A172 (cell line): Measurements from ENCODE around the gene RWDD1. TPM values are rescaled to one million over a fixed set of nuclear protein-coding genes. Genes with fewer than 3 reads are reported as not detected.
"Not testable (repeated sequence)": the region's sequence is repeated elsewhere in the genome, so short reads cannot be mapped to it uniquely, and the experiment has no call there.

ENCODE experiments used
- DNase-seq: peaks from one replicate; pipeline ENCODE4 v3.0.0-alpha.2; 2015; ENCODE audit warnings: low spot score
- total RNA-seq: library from RNA; depleted of rRNA; stranded (reverse); fragments of >200 nt; shearing (Covaris generic); gene quantifications from 2 replicates; pipeline ENCODE4 v1.2.3, GENCODE V29; 2014

RWDD1 gene
- total RNA-seq, 1 experiment from 2014 or later, result 93.1 TPM

DNA sequence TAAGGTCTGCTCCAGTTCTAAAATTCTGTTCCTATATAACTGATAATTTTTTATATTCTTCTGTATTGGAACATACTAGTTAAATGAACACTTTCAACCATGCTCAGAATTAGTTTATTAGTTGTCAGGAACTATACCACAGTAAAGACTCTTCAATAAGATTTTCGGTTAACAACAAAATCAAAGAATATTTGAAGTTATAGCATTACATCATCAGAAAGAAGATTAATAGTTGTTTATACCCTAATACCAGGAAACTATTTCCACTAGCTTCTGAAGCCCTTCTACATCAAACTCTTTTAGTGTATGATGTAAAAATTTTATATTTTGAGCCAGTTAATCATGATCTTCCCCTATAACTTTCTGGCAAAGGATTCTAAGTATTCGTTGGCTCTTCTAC, 11.2 kb upstream of the RWDD1 start:
- DNase-seq, result no peak

DNA sequence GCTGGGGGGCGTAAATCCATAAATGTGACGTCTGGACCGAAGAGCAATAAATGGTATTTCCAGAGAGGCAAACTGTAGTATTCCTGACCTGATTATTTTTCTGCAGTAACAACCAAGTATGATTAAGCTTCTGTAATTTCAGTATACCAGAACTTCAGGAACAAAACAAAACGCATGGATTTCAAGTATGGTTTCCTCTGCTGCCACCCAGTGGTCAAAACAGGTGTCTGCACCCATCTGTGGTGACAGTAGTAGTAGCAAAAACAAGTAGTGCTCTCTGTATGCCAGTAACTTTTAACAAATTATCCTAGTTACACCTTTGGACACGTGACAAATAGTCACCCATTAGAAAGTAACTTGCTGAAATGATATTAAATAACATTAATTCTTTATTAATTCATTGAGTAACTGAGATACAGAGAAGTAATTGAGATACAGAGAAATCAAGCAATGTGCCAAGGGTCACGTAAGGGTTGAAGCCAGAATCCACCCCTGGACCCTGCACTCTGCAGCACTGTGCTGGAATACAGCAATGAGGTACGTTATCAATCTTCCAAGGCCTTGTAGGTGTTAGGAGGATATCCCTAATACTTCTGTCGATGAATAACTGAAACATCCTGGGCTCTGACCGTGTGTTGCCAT, 9.8 kb upstream of the RWDD1 start:
- DNase-seq, result peak; percentile 73

DNA sequence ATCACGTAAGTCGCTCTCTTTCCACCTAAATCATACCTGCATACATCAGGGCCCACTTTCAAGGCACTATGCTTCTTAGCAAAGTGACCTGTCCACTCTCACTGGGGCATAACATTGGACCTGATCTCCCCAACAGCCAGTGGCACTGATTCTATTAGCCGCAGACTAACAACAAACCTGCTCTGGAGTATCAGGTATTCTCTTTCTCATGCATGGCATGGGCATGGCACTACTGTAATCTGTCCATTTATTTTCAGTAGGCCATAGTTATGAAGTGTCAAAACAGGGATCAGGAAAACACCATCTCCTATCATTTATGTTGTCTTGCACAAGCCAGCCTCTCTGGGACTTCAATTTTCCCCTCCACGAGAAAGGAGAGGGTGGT, 9.3 kb upstream of the RWDD1 start:
- no peak for DNase-seq

DNA sequence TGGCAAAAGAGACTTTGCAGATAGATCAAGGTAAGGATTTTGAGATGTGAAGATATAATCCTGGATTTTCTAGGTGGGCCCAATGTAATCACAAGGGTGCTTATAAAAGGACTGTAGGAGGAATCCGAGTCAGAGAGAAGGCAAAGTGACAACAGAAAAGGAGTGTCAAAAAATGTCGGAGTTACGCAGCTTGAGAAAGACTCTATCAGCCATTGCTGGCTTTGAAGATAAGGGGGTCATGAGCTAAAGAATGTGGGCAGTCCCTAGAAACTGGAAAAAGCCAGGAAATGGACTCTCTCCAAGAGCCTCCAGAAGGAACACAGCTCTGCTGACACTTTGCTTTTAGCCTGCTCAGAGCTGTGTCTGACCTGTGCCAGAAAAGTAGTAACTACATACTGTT, 8.7 kb upstream of the RWDD1 start:
- no peak for DNase-seq

DNA sequence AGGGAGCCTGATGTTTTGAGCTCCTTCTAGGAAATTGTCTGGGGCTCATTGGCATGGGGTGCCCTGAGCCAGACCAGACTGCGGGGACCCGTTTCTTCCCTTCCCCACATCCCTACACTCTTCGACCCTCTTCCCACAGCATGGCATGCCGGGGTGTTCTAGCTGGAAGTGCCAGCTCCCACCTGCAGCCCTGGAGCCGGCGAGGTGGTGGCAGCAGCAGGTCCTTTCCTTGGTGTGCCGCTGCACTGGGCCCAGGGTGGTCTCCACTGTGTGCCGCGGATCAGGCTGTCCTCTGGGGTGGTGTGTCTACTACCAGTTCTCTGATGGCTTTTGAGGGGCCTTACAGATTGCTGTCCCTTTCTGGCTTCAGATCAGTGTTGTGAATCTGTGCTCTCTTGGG, 7.5 kb upstream of the RWDD1 start:
- no peak for DNase-seq

DNA sequence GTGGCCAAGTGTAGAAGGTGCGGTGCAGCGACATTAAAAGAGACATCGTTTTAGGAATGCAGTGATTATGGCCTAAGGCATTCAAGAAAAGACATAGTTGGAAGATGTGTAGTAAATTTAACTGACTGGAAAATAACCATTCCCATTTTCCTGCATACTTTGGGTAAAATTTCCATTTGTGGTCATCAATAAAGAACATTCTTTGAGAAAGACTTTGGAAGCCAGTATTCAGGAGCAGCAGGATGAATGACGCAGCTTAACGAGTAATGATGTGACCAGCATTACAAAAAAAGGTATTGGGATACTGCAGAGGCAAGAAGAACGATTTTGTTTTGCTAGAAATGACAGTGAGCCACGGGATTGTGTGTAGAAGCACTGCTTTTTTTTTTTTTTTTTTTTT, 7.0 kb upstream of the RWDD1 start:
- DNase-seq, result peak; percentile 19

DNA sequence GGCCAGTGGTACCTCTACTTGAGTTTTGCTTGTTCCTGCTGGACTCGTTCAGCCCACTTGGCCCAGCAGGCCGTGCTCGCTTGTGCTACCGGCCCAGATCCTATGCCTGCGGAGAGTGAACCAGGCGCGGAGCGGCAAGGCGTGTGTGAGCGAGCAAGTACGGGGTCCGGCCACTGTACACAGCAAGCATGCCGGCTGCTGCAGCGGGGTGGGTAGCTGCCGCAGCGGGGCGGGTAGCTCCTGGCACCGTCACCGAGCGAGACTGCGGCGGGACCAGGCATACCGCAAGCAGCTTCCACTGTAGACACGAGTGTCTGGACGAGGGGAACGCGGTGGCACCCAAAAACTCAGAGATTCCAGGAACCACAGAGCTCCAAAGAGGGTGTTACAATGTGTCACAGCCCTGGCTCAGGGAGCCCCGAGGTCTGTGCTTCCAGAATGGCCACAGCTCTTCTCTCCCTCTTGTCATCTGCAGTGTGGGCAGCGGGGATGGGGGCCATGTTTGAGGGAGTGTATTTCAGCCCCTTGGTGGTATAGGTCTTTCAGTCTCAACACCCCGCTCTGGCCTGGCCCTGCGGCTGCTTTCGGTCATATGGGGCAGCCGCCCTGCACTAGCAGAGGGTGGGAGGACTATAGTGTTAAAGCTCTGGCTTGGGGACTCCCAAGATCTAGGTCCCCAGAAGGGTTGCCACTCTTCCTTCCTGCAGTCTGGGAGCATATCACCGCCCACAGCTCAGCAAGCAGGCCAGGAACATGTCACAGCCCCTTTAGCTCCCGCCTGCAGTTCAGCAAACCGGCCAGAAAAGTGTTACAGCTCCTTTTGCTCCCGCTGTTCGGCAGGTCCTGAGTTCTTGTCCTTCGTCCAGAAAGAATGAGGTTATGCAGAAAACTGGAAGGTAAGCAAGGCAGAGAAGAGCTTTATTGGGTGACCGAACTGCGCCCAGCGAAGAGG, 6.1 kb upstream of the RWDD1 start:
- no peak for DNase-seq

DNA sequence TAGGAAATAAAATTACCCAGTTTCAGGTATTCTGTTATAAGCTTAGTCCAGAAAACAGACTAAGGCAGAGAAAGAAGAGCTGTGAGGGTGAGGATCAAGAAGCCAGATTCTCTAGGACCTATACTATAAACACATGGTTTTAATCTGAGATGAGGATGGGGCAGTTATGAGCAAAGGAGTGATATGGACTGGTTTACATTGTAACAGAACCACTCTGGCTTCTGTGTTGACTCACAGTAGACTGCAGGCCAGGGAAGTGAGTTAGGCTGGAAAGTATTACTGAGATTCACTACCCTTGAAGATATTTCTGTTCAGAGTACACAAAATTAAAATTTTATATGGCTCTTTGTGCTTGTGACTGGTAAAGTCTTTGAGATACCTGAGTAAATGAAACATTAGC, 3.2 kb upstream of the RWDD1 start:
- no peak for DNase-seq

DNA sequence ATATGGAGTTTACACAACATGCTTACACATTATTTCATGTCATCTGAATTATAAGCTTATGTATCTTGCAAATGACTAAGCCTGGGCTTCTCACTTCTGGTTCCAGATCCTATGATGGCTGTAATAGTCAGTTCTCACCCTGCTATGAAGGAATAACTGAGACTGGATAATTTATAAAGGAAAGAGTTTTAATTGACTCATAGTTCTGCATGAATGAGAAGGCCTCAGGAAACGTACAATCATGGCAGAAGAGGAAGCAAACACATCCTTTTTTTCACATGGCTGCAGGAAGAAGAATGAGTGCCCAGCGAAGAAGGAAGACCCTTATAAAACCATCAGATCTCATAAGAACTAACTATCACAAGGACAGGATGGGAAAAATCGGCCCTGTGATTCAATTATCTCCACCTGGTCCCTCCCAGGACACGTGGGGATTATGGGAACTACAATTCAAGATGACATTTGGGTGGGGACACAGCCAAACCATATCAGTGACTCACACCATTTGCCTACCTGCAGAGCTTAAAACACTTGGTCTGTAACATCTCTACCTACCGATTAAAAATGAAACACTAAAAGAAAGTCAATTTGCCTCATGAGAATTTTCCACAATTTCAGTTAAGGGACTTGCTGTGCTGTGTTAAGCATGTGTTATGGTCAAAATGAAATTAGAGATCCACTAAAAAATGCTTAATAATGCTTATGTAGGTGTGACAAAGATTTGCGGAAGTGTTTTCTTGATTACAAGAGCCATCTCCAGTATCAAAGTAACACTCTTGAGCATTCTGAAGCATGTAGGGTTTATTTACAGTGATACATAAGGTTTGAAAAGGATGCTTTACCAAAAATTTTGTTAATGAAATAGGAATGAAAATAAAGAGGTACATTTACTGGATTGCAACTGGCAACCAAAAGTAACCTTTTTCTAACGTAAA, 2.2 kb upstream of the RWDD1 start:
- no peak for DNase-seq

DNA sequence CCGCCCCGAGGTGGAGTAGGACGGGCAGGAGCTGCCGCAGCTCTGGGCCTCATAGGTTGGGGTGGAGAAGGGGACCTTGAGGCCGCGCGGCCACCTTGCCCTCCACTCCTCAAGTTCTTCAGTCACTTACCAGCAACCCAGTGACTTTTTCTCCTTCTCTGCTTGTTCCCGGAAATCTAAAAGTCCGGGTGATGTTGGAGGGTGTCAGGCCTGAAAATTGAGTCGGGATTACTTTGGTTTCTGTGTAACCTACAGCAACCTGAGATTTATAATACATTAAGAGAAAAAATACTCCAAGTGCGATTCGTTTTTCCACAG, 338 bp downstream of the RWDD1 start:
- peak; percentile 17 for DNase-seq

DNA sequence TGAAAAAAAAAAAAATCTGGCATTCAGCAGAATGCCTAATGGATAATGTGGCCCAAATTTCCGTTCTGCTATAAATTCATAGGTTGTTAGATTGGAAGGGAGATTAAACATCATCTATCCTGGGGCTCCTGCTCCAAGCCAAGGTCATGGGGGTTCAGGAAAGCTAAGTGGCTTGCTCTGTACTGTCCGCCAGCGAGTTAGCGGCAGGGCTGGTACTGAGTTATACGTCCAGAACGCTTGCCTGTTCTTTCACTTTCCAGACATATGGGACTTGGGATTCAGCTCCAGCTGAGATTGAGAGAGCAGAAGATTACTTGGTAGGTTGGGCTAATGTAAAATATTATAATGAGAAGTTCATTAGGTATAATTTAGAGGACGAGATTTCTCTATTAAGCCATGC, 858 bp downstream of the RWDD1 start:
- DNase-seq, result no peak

DNA sequence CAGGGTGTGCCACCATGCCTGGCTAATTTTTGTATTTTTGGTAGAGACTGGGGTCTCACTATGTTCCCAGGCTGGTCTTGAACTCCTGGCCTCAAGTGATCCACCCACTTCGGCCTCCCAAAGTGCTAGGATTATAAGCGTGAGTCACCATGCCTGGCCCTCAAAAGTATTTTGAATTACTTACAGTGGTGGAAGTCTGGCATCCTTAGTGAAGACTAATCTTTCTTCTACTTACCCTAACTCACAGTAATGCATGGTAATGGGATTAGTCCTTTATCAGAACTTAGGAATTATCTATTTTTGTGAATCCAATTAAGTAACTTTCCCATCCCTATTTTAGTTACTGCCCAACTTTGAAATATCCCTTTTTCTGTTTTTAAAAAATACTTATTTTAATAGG, 3.9 kb downstream of the RWDD1 start:
- no peak for DNase-seq

DNA sequence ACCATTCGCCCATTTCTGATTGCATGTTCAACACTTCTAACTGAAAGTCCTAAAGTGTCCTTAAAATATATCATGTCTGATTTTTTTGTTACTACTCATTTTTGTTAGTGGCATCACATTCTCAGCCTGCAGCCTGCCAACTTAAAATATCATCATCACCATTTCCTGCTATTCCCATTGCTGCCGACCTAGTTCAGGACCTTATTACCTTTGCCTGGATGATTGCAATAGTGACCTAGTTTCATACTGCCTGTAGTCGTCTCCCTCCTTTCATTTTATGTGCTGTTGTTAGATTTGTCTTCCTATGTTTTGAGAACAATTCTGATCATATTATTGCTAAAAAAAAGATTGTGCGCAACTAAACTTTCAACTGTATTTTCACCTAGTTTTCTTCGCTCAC, 6.2 kb downstream of the RWDD1 start:
- DNase-seq, result no peak

DNA sequence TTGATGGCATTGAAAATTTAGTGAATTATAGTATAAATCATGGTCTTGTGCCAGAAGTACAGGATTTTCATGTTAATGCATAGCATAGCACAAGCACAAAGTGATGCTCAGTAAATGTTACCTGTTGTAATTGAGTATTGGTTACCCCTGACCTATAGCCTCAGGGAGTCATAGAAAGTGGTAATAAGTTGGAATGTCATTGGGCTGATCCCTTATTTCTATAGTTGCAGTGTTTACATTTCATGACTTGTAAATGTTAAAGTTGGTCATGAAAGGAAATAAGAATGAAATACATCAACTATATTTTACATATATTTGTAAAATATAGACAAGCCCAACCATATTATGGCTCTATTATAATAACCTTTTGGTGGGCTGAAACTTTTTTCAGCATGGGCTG, 7.0 kb downstream of the RWDD1 start:
- DNase-seq, result no peak

DNA sequence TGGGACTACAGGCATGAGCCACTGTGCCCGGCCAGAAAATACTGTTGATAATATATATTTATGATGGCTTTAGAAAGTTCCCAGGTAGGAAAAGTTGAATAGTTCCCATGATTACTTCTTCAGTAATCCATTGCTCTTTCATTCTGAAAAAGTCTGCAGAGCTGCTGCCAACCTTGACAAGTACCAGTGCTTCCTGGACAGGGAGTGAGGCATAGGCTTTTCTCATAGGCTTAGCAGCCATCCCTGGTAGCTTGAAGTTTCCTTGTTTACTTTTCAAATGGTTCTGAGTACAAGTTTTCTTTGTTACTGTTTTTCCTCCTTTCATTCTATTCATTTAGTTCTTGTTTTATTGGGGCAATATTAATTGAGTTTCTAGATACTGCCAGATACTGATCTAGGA, 7.8 kb downstream of the RWDD1 start:
- DNase-seq, result no peak

DNA sequence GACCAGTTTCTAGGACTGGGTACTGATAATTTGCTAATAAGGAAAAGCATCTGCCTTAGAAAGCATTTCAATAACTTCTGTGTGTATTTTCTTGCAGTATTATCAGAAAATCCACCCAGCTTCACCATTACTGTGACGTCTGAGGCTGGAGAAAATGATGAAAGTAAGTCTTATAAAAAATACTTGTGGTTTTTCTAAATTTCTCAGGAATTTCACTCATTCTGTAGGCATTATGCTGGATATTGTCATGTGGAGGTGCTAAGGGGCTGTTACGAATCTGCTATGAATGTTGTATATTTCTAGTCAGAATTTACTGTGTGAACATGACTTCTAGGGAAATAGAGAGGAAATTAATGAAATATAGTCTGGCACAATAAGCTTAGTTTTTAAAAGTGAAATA, 8.9 kb downstream of the RWDD1 start:
- DNase-seq, result no peak

DNA sequence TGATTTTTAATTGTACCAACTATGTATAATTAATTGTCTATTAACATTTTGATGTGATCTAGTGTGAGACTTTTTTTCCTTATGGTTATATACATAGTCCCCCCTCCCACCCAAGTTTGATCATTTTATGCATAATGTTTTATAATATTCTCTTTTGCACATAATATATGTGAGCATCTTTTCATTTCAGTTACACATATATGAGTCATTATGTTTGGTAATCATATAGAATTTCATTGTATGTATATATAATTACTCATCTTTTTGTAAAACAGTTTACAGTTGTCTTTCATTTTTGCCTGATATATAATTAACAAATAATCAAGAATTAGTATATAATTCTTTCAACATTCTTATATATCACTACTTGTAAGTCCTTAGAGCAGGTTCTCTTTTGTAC, 15.0 kb downstream of the RWDD1 start:
- no peak for DNase-seq

DNA sequence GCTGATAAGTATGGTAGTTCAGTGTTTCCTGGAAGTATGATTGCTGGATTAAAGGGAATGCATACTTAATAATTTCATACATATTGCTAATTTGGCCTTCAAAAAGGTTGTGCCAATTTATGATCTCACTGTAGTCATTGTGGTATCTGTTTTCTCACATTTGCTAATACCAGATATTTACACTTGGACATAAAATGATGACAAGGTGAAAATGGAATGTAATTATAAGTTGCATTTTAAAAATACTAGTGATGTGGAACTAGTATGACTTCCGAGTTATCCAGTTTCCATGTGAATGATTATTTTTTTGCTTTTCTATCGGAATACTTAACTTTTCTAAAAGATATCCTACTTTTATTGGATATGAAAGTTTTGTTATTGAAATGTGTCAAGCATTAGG, 15.4 kb downstream of the RWDD1 start:
- DNase-seq, result no peak

DNA sequence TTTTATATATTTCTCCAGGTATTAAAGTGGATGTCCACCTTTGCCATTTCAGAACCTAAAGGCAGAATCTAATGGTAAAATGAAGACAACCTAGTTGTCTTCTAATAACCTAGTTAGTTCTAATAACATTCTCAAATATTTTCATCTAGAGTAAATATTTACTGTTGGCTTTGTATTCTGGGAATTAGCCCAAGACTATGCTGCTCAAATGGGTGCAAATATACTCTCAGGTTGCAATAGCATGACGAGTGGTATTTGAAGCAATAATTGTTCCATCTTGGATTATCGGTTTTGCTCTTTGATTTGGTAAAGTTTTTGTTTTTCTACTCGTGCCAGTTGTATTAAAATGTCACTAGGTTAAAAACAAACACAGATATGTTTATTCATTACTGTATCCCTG, 23.9 kb downstream of the RWDD1 start:
- DNase-seq, result no peak

DNA sequence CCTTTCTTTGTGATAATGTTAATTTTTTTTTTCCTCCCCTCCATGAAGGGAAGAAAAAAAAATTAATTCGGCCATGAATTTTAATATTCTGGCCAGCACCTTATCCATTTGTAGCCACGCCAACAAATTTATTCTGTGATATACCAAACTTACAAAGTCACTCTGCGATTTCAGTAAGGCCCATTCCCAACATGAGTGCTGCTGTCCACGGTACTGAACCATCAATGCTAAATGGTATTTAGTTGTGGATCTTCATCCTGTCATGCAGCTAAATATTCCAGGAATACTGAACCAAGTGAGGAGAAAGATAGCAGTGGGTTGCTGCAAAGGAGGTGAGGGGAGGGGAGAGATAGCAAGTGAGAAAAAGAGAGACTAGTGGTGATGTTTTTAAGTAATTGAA, 25.5 kb downstream of the RWDD1 start:
- DNase-seq, result peak; percentile 21

DNA sequence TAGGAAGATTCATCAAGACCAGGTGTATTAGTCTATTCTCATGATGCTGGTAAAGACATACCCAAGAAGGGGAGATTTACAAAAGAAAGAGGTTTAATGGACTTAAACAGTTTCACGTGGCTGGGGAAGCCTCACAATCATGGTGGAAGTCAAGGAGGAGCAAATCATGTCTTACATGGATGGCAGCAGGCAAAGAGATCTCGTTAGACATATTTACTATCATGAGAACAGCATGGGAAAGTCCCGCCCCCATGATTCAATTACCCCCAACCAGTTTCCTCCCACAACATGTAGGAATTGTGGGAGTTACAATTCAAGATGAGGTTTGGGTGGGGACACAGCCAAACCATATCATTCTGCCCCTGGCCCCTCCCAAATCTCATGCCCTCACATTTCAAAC, 32.6 kb downstream of the RWDD1 start:
- DNase-seq, result not testable (repeated sequence)

DNA sequence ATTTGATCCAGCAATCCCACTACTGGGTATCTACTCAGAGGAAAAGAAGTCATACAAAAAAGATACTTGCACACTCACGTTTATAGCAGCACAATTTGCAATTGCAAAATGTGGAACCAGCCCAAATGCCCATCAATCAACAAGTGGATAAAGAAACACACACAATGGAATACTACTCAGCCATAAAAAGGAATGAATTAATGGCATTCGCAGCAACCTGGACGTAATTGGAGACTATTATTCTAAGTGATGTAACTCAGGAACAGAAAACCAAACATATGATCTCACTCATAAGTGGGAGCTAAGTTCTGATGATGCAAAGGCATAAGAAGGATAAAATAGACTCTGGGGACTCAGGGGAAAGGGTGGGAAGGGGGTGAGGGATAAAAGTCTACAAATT, 33.6 kb downstream of the RWDD1 start:
- not testable (repeated sequence) for DNase-seq

DNA sequence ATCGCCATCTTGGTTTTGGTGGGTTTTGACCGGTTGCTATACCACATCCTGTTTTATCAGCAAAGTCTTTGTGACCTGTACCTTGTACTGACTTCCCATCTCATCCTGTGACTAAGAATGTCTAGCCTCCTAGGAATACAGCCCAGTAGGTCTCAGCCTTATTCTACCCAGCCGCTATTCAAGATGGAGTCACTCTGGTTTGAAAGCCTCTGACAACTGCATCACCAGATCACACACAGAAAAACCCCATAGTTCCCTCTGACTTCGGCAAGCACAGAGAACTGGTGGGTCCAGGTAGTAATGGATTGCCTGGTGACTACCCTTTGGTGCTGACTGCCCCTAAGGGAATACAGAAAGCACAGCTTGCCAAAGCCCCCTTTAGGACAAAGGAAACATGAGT, 34.6 kb downstream of the RWDD1 start:
- no peak for DNase-seq
